SW480 (cell line): ENCODE measurements around the gene HIBADH.
A peak's percentile ranks its signal among the peaks of the same experiment; 100 is the strongest.
"Not testable (repeated sequence)": the region's sequence is repeated elsewhere in the genome, so short reads cannot be mapped to it uniquely, and the experiment has no call there.

Source experiments
- DNase-seq: peaks from one replicate; pipeline ENCODE4 v3.0.0-alpha.2; 2016; ENCODE audit warnings: low spot score

The HIBADH gene

GRCh38 chr7:27678617-27679260 is 16.1 kb upstream of the HIBADH start:
- DNase-seq: peak; percentile 39

DNA sequence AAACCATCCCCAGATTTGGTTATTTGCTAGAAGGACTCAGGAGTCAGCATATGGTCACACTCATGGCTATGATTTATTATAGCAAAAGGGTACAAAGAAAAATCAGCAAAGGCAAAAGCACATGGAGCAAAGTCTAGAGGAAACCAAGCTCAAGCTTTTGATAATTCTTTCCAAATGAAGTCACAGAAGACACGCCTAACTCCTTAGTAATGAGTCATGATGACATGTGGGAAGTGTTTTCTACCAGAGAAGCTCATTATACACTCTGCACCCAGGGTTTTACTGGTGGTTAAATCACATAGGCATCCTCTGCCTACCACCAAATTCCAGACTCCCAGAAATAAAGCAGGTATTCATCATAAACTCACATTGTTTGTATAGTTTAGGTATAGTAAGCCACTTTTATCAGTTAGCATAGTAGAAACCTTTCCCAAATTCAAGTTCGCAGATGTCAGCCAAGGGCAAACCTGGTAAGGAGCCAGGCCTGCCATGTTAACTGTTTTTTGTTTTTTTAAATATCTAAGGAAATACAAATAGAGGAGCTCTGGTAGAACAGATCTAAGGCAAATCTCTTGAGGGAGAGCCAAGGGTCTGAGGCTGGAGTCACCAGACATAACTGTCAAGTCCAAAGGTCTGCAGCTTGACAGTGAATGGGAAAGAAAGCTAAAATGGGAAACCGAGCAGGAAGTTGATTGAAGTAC is 15.4 kb upstream of the HIBADH start:
- peak; percentile 100 for DNase-seq

DNA sequence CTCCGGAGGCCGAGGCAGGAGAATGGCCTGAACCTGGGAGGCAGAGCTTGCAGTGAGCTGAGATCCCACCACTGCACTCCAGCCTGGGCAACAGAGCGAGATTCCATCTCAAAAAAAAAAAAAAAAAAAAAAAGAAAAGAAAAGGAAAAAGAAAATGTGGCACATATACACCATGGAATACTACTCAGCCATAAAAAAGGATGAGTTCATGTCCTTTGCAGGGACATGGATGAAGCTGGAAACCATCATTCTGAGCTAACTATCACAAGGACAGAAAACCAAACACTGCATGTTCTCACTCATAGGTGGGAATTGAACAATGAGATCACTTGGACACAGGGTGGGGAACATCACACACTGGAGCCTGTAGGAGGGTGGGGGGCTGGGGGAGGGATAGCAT is 11.4 kb upstream of the HIBADH start:
- DNase-seq: not testable (repeated sequence)

GRCh38 chr7:27671675-27672074 is 9.0 kb upstream of the HIBADH start:
- no peak for DNase-seq

- DNase-seq: no peak
Measured at GRCh38 chr7:27670676-27671075, 8.0 kb upstream of the HIBADH start.

DNA sequence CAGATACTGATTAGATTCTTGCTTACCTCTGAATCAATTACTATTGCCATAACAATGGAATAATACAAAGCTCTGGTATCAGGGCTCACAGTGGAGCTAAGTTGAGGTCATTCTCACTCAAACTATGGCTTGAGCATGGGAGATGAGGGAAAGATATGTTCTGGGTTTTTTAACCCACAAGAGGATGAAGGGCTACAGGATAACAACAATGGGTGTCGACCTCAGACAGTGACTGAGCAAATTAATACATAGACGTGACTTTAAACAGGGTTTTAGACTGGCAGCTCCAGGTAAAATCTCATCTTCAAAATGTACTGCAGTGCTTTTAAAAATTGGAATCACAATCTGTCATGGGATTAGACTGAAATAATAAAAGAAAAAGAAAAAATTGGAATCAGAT is 7.5 kb upstream of the HIBADH start:
- no peak for DNase-seq

- DNase-seq: no peak
Measured at GRCh38 chr7:27665531-27665930, 2.8 kb upstream of the HIBADH start.

DNA sequence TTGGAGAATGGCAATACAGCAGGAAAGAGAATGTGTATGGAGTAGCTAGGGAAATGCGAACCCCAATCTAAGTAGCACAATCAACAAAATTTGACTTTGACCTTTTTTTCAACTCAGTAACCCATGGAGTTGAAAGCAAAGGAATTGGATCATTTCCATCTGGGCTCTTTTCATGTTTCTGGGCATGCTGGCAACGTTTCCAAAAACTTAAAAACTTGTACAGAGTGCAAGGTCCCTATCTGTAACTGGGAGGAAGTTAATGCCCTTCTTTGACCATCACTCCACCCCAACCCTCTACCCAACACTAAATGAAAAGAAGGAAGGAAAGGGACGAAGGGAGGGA is 1.3 kb upstream of the HIBADH start:
- no peak for DNase-seq

GRCh38 chr7:27661811-27662489 is 733 bp downstream of the HIBADH start:
- DNase-seq: peak; percentile 65

- no peak for DNase-seq
Measured at GRCh38 chr7:27656724-27657123, 6.0 kb downstream of the HIBADH start.

GRCh38 chr7:27655184-27655583 is 7.5 kb downstream of the HIBADH start:
- DNase-seq: no peak

- no peak for DNase-seq
Measured at GRCh38 chr7:27652518-27652917, 10.2 kb downstream of the HIBADH start.

DNA sequence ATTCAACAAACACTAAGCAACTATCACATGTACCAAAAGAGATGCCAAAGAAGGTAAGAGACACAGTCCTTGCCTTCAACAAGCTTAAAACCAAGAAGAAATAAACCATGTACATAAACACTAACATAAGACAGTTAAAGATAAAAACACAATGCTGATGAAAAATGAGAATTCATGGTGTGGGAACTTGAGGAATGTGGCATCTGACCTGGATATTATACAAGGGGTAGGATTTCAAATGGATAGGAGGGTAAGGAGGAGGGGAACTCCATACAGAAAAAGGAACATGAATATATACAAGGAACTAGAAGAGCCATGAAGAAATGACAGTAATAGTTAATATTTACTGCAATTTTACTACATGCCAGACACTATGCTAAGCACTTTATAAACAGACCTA is 11.0 kb downstream of the HIBADH start:
- no peak for DNase-seq

DNA sequence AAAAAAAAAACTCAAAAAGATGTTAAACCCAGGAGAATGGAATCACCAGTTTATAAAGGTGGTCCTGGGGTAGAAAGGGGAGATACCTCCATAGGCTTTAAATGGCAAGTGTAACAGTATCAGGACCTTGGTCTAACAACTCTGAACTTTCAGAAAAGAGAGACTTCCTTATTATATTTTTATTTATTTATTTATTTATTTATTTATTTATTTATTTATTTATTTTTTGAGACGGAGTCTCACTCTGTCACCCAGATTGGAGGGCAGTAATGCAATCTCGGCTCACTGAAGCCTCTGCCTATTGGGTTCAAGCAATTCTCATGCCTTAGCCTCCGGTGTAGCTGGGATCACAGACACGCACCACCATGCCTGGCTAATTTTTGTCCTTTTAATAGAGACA is 12.4 kb downstream of the HIBADH start:
- no peak for DNase-seq

DNA sequence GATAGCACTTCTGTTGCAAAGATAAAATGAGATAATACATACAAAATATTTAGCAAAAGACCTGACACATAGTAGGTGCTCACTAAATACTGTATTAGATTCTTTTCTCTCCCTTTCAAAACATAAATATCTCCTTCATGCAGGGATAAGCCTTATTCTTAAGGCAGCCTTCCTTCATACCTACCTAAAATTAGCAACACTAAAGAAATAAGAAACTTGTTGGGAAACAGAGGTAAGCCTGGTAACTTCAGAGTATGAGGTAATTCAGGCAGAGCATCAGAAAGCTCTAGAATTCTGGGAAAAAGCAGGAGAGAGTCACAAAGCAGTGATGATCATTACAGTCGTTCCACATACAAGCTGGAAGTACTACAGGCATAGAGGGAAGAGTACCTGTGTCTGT is 15.2 kb downstream of the HIBADH start:
- DNase-seq: no peak

DNA sequence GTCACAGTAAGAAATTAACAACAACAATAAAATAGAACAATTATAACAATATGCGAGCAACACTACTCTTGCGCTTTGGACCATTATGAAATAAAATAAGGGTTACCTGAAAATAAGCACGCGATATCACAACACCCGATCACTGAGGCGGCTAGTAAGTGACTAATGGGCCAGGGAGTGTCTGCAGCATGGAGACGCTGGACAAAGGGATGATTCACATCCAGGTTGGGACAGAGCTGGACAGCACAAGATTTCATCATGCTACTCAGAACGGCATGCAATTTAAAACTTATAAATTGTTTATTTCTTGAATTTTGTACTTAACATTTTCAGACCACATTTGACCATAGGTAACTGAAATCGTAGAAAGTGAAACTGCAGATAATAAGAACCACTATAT is 15.6 kb downstream of the HIBADH start:
- DNase-seq: no peak

DNA sequence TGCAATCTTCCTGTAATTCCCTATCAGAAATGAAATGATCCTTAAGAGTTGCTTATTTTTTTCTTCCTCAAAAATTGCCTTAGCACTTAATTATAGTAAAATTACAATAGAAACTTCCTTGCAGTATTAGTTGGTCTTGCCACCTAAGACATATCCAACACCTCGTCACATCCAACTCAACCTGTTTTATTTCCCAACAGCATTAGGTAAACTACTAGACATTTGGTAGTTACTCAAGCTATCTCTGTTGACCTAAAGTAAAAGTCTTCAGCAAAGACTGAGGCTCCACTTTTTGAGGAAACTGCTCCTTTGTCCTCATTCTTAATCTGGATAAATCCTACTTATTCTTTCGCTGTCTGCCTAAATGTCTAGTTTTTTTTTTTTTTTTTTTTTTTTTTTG is 20.4 kb downstream of the HIBADH start:
- DNase-seq: no peak

- no peak for DNase-seq
Measured at GRCh38 chr7:27641581-27642230, 21.0 kb downstream of the HIBADH start.

GRCh38 chr7:27640884-27641574 is 21.7 kb downstream of the HIBADH start:
- DNase-seq: no peak

- DNase-seq: no peak
Measured at GRCh38 chr7:27639851-27640250, 22.8 kb downstream of the HIBADH start.

DNA sequence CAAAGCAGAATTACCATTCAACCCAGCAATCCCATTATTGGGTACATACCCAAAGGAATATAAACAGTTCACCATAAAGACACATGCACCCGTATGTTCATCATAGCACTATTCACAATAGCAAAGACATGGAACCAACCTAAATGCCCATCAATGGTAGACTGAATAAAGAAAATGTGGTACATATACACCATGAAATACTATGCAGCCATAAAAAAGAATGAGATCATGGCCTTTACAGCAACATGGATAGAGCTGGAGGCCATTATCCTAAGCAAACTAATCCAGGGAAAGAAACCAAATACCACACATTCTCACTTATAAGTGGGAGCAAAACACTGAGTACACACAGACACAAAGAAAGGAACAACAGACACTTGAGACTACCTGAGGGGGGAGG is 23.6 kb downstream of the HIBADH start:
- DNase-seq: not testable (repeated sequence)

GRCh38 chr7:27636326-27637006 is 26.2 kb downstream of the HIBADH start:
- no peak for DNase-seq
